HG02840 (cell line): ENCODE measurements around the gene STX5.
A peak's percentile ranks its signal among the peaks of the same experiment; 100 is the strongest.
"Not testable (repeated sequence)": the region's sequence is repeated elsewhere in the genome, so short reads cannot be mapped to it uniquely, and the experiment has no call there.

Source experiments
- ATAC-seq: cut with Tn5 transposase; IDR thresholded peaks from one replicate; pipeline ENCODE4 v1.9.1; 2021; ENCODE audit warnings: mild to moderate bottlenecking, moderate library complexity, moderate number of reproducible peaks; ENCODE audit not compliant: unreplicated experiment, low FRiP score

STX5 gene

GRCh38 chr11:62832336-62833234 is 734 bp upstream of the STX5 start, which contains the start of gene TEX54:
TSS of gene TEX54 (minus strand) at chr11:62832841.
- peak; percentile 10 for ATAC-seq

GRCh38 chr11:62830904-62831519 is 839 bp downstream of the STX5 start:
- no peak for ATAC-seq

DNA sequence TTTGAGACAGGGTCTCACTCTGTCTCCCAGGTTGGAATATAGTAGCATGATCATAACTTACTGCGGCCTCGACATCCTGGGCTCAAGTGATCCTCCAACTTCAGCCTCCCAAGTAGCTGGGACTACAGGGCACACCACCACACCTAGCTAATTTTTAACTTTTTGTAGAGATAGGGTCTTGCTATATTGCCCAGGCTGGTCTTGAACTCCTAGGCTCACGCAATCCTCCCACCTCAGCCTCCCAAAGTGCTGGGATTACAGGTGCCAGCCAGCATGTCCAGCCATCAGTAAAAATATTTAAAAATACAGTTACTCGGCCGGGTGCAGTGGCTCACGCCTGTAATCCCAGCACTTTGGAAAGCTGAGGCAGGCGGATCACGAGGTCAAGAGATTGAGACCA is 3.7 kb downstream of the STX5 start:
- ATAC-seq: not testable (repeated sequence)

GRCh38 chr11:62823677-62824076 is 8.2 kb downstream of the STX5 start:
- no peak for ATAC-seq

DNA sequence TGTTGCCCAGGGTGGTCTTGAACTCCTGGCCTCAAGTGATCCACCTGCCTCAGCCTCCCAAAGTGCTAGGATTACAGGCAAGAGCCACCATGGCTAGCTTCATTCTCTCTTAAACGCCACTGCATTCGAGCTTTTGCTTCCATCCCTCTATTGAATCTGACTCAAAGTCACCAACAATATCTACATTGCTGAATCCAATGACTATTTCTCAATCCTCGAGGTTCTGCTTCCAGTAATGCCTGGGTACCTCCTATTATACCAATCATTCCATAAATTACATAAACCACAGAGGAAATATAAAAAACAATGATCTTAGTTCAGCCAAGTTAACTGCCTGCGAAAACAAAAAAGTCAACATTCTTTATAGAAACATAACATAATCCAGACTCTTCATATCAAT is 14.7 kb downstream of the STX5 start:
- ATAC-seq: no peak

- ATAC-seq: no peak
Observed at GRCh38 chr11:62816557-62816956, 15.3 kb downstream of the STX5 start.

DNA sequence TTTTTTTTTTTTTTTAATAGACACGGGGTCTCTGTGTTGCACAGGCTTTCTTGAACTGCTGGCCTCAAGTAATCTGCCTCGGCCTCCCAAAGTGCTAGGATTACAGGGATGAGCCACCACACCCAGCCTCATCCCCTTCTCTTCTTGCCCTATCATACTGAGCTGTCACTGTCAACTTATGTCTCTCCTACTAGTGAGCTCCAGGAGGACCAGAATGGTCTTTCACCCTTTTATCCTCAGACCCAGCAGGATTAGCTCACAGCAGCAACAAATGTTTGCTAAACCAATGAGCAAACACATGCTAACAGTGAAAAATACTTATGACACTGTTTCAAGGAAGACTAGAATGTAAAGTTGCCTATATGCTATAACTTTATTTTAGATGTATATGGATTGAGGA is 20.2 kb downstream of the STX5 start:
- no peak for ATAC-seq

DNA sequence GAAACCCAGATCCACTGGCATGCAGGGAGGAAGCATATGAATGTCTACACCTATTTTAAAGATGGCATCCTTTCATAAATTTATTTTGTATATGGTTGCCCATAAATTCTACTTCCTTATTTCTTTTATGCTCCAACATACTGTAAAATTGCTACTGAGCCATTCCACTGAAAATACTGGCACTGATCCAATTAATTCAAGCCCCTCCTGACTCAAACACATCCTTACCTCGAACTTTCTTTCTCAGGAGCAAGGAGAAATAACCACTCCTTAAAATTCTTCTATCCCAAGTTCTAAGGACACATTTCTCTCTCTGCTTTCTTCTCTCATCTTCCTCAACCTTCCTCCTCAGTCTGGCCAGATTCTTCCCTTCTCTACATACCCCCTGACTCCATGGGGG is 21.1 kb downstream of the STX5 start:
- no peak for ATAC-seq

DNA sequence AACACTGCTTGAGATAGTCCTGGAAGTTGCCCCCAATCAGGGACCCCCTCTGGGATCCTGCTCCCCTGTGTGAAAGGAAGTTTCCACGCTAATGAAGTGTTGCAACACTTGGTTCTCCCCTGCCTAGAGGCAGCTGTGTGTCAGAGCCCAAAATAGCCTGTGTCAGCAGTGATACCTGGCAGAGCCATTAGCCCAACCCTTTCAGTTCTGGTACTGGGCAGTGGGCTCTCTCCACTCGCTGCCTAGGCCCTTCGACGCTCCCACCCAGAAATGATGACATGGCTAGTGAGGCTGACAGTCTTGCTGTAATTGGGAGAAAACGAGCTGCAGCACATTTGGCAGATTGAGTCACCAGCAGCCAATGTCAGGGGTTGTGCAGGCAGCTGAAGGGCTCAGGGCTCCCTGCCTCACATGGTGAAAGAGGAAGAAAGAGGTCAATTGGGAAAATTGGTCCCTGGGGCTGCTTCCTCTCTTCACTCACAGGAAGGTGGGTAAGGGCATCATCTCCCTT is 25.2 kb downstream of the STX5 start:
- ATAC-seq: no peak

- ATAC-seq: no peak
Observed at GRCh38 chr11:62805961-62806441, 25.9 kb downstream of the STX5 start.

GRCh38 chr11:62805076-62805892 is 26.6 kb downstream of the STX5 start, which contains the start of gene NXF1:
TSS of gene NXF1 (minus strand) at chr11:62805440. CDS start at chr11:62805356, 84 bp downstream.
- ATAC-seq: peak; percentile 80

DNA sequence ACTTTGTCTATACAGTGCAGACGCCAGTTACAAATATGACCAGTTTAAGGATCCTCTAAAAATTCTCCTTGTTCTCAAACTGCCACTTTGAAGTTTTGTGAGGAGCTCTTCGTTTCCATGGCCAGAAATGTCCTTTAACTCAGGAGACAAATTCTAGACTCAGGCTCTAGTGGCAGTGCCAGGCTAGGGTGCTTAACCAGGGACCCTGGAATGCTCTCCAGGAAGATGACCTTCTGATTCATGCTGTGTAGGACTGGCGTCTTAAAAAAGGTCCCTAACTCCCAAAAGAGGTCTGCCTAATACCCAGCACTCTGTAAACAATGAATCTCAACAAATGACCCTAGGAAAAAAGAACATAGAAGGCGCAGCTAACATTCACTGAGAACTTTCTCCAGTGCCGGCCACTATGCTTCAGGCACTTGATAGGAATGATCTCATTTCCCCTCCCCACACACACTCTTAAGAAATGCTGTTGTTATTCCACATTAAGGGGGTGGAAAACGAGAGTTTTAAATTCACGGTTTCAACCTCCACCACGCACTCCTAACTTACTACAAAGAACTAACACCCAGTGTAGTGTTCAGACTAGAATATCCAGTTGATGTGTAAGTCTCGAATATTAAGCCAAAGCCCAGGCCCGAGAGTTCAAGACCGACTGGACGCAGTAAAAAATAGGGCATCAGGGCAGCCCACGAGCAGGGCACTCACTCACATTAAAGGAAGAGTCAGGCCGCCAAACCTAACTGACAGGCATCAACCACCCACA is 27.4 kb downstream of the STX5 start:
- ATAC-seq: no peak

GRCh38 chr11:62801071-62801470 is 30.8 kb downstream of the STX5 start:
- no peak for ATAC-seq

DNA sequence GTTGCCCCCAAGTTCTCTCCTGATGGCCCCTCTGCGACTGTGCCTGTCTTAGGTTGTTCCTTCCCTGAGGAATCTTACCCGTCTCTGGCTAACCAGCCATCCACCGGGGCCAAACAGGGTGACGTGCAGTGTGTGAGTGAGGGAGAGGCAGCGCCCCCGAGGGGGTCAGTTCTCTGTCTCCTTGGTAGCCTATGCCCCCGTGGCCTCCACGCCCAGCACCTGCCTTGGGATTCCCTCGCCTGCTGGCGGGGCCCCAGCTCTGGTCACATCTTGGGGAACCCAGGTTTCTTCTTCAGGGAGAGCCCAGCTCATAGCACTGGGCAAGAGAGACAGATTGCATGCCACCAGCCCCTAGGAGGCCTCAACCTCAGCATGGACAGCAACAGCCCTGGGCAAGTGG is 32.4 kb downstream of the STX5 start:
- ATAC-seq: no peak

DNA sequence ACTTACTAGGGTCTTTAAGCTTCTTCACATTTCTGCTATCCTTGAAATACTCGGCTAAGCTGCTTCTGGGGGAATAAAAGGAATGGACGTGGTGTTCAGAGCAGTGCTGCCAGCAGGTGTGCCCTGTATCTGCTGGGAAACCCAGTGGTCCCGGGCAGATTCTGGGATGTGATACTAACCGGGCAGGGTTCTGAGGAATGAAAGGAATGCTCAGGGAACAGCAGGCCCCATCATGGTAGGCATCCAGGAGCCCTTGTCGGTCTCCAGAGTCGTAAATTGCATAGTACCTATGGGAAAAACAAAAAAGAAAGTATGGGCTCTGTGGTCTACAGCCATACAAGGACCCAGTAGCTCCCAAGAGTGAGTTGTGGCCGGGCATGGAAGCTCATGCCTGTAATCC is 35.6 kb downstream of the STX5 start:
- no peak for ATAC-seq

- no peak for ATAC-seq
Observed at GRCh38 chr11:62794201-62794775, 37.6 kb downstream of the STX5 start.

DNA sequence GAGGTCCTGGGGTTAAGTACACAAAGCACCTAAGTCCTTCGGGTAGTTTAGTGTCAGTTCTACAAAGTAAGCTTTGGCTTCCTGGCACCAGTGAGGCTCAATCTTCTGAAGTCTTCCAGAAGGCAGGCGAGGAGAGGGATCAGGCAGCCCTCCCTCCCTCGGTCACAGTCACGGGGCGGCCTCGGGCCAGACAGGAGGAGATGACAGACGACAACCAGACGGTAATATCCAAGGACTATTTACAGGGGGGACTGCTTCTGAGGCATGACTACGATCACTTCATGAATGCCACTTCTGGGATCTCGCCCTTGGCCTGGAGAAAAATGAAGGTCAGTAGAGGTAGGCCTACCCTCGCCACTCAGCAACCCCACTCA is 39.7 kb downstream of the STX5 start:
- ATAC-seq: no peak

- ATAC-seq: peak; percentile 46
Observed at GRCh38 chr11:62791501-62792201, 40.2 kb downstream of the STX5 start, which contains the start of gene TMEM223. TSS of gene TMEM223 (minus strand) at chr11:62792006. CDS start at chr11:62791994, 12 bp downstream.

GRCh38 chr11:62789576-62789975 is 42.3 kb downstream of the STX5 start:
- ATAC-seq: no peak
